C4-2B (cell line): ENCODE results near the gene OR7A10.

Experiments
- ZFX ChIP-seq: fragments of 450-650 bp; IDR thresholded peaks from 2 replicates; pipeline ENCODE4 v1.6.1; 2017
- TF ChIP-seq, protein P1 (sequence below): fragments of 450-650 bp; conservative IDR thresholded peaks from 2 replicates; pipeline ENCODE4 v1.5.1; 2017; ENCODE audit warnings: mild to moderate bottlenecking

DNA sequence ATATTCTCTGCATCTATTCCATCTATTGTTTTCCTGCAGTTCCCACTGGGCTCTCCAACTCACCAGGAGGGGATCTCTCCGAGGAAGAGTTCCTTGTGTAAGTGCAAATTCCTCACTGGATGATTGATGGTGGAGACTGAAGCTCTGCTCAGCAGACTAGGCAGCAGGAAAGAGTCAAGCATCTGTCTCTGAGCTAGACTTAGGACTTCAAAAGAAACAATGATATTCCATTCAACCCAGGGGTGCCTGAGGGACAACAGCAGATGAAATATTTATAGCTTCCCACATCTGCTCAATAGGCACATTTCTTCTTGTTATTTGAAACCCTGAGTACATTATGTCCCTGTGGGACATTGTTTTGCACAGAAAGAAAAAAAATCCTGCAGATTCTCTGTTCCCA is 13.7 kb downstream of the OR7A10 start, which contains the start of the genes OR7A5 and OR7C1:
- TF ChIP-seq, protein P1, sequence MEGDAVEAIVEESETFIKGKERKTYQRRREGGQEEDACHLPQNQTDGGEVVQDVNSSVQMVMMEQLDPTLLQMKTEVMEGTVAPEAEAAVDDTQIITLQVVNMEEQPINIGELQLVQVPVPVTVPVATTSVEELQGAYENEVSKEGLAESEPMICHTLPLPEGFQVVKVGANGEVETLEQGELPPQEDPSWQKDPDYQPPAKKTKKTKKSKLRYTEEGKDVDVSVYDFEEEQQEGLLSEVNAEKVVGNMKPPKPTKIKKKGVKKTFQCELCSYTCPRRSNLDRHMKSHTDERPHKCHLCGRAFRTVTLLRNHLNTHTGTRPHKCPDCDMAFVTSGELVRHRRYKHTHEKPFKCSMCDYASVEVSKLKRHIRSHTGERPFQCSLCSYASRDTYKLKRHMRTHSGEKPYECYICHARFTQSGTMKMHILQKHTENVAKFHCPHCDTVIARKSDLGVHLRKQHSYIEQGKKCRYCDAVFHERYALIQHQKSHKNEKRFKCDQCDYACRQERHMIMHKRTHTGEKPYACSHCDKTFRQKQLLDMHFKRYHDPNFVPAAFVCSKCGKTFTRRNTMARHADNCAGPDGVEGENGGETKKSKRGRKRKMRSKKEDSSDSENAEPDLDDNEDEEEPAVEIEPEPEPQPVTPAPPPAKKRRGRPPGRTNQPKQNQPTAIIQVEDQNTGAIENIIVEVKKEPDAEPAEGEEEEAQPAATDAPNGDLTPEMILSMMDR: no peak
- TF ChIP-seq ZFX: no peak
